ENCODE results near the gene NCMAP. TPM values are rescaled to one million over a fixed set of nuclear protein-coding genes. Genes with fewer than 3 reads are reported as not detected.

The NCMAP gene
- total and polyA plus RNA-seq, 2 of the 4 experiments (the other 2 are of a cell fraction): not detected

DNA sequence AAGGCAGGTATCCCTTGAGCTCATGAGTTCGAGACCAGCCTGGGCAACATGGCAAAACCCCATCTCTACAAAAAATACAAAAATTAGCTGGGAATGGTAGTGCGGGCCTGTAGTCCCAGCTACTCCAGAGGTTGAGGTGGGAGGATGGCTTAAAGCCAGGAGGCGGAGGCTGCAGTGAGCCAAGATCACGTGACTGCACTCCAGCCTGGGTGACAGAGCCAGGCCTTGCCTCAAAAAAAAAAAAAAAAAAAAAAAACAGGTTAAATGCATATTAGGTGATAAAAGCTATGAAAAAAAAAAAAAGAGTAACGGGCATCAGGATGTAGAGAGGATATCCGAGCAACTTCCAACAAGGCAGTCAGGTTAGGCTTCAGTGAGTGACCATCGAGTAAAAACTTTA, 84.4 kb downstream of the NCMAP start:
- Histone ChIP-seq H4K5ac (ENCODE audit: low read depth, low read length) (no peak overlapping the region), H2AK9ac (replicated peaks; ENCODE audit: low read depth, low read length, poor library complexity) (no peak overlapping the region), H3K56ac (ENCODE audit: extremely low read depth, insufficient read depth, low read length) (no peak overlapping the region), H2BK120ac (ENCODE audit: low read depth, low read length) (no peak overlapping the region), H2AFZ (replicated peaks; ENCODE audit: low read length, poor library complexity) (no peak overlapping the region), H3K79me1 (ENCODE audit: low read depth in 1 of 2, low read length in 2 of 2) (peaks cover 5 to 14% of the 10 kb centered on the region in 2 experiments; a peak in 3 of 4 replicates), H3K9ac (ENCODE audit: low read depth, low read length) (no peak overlapping the region), H2BK15ac (ENCODE audit: low read depth, low read length) (no peak overlapping the region), H3K23ac (ENCODE audit: low read depth, low read length) (no peak overlapping the region), H2BK5ac (ENCODE audit: low read depth, low read length, poor library complexity, severe bottlenecking) (no peak overlapping the region), H3K36me3 (ENCODE audit: control insufficient read depth, insufficient read depth, low read length) (no peaks in the 10 kb centered on the region), H3K18ac (ENCODE audit: low read depth, low read length) (no peak overlapping the region), H3K9me1 (ENCODE audit: insufficient read depth, low read length) (peaks cover 6% of the 10 kb centered on the region), H3K4ac (ENCODE audit: low read depth, low read length) (no peak overlapping the region), H2AK5ac (ENCODE audit: low read depth, low read length) (no peak overlapping the region), H3K4me2 (ENCODE audit: low read depth, low read length) (no peak overlapping the region), H3K4me3 (ENCODE audit: insufficient read depth, low read depth, low read length) (no peak overlapping the region), H4K8ac (ENCODE audit: low read depth in 2 of 2, low read length in 2 of 2) (no peak overlapping the region), H4K91ac (ENCODE audit: insufficient read depth, low read depth, low read length) (no peak overlapping the region), H3K9me3 (ENCODE audit: control insufficient read depth, insufficient read depth, low read length) (no peaks in the 10 kb centered on the region), H3K14ac (replicated peaks; ENCODE audit: low read depth, low read length) (no peak overlapping the region), H4K20me1 (ENCODE audit: insufficient read depth, low read length) (peaks cover 21% of the 10 kb centered on the region), H2BK20ac (ENCODE audit: low read depth, low read length) (no peak overlapping the region), H3K4me1 (ENCODE audit: control insufficient read depth, insufficient read depth, low read length) (peaks cover 6% of the 10 kb centered on the region), H3K27ac (ENCODE audit: insufficient read depth, low read length) (no peak overlapping the region), H3K27me3 (ENCODE audit: control insufficient read depth, insufficient read depth, low read length) (peaks cover 10% of the 10 kb centered on the region)
- dilution Hi-C loops (cut with HindIII; ENCODE audit: low sequenced_read_pairs, unreplicated experiment): no loop called here
- ATAC-seq (ENCODE audit: low read depth): no peak
- intact Hi-C loops (cut with micrococcal nuclease): loop anchor here (5.0 to 10.0 kb wide), 2 partner anchors 197 to 585 kb away; no protein-coding TSS in a partner anchor
- no peak for DNase-seq
- CTCF ChIA-PET: interaction anchor here (0.6 kb wide), 1 partner anchor 346 kb away, joined by 3 read pairs; no protein-coding TSS in a partner anchor
- POLR2A ChIA-PET (ENCODE audit: unreplicated experiment): interaction anchor here (0.7 kb wide), 1 partner anchor 109 kb away, joined by 3 read pairs; no protein-coding TSS in a partner anchor
- WGBS, 2 experiments (ENCODE audit: extremely low coverage in 2 of 2, insufficient read length in 1 of 2): 100% methylated on average over 1 of the region's 7 CpGs; no CpG with 5 or more reads in 1 of the 2 experiments
- TF ChIP-seq CEBPB (IDR thresholded peaks at IDR 0.05; ENCODE audit: low read depth, low read length): no peak
- no peak for TF ChIP-seq RFX5 (IDR thresholded peaks at IDR 0.05; ENCODE audit: low read depth, low read length)
- TF ChIP-seq, protein P1, sequence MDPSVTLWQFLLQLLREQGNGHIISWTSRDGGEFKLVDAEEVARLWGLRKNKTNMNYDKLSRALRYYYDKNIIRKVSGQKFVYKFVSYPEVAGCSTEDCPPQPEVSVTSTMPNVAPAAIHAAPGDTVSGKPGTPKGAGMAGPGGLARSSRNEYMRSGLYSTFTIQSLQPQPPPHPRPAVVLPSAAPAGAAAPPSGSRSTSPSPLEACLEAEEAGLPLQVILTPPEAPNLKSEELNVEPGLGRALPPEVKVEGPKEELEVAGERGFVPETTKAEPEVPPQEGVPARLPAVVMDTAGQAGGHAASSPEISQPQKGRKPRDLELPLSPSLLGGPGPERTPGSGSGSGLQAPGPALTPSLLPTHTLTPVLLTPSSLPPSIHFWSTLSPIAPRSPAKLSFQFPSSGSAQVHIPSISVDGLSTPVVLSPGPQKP (IDR thresholded peaks at IDR 0.05; ENCODE audit: borderline replicate concordance, low read depth, low read length): no peak
- TF ChIP-seq RAD21 (IDR thresholded peaks at IDR 0.05; ENCODE audit: low read length): no peak
- TF ChIP-seq SMC3 (IDR thresholded peaks at IDR 0.05; ENCODE audit: low read depth, low read length): no peak
- no peak for TF ChIP-seq POLR2A (IDR thresholded peaks at IDR 0.05; ENCODE audit: low read depth, low read length)
- no peak for TF ChIP-seq MAFK (IDR thresholded peaks at IDR 0.05; ENCODE audit: low read depth, low read length)
- TF ChIP-seq MAZ (IDR thresholded peaks at IDR 0.05; ENCODE audit: borderline replicate concordance, low read depth, low read length): no peak
- TF ChIP-seq CHD1 (IDR thresholded peaks at IDR 0.05; ENCODE audit: low read depth, low read length): no peak
- TF ChIP-seq MXI1 (IDR thresholded peaks at IDR 0.05; ENCODE audit: borderline replicate concordance, low read depth, low read length): no peak
- TF ChIP-seq, protein P2, sequence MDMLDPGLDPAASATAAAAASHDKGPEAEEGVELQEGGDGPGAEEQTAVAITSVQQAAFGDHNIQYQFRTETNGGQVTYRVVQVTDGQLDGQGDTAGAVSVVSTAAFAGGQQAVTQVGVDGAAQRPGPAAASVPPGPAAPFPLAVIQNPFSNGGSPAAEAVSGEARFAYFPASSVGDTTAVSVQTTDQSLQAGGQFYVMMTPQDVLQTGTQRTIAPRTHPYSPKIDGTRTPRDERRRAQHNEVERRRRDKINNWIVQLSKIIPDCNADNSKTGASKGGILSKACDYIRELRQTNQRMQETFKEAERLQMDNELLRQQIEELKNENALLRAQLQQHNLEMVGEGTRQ (IDR thresholded peaks at IDR 0.05; ENCODE audit: low read depth, low read length): no peak; the same call in 1 of the 2 replicates
- TF ChIP-seq RCOR1 (IDR thresholded peaks at IDR 0.05; ENCODE audit: insufficient replicate concordance, low read length): no peak
- no peak for TF ChIP-seq BHLHE40 (IDR thresholded peaks at IDR 0.05; ENCODE audit: low read depth, low read length)
- TF ChIP-seq, protein P3, sequence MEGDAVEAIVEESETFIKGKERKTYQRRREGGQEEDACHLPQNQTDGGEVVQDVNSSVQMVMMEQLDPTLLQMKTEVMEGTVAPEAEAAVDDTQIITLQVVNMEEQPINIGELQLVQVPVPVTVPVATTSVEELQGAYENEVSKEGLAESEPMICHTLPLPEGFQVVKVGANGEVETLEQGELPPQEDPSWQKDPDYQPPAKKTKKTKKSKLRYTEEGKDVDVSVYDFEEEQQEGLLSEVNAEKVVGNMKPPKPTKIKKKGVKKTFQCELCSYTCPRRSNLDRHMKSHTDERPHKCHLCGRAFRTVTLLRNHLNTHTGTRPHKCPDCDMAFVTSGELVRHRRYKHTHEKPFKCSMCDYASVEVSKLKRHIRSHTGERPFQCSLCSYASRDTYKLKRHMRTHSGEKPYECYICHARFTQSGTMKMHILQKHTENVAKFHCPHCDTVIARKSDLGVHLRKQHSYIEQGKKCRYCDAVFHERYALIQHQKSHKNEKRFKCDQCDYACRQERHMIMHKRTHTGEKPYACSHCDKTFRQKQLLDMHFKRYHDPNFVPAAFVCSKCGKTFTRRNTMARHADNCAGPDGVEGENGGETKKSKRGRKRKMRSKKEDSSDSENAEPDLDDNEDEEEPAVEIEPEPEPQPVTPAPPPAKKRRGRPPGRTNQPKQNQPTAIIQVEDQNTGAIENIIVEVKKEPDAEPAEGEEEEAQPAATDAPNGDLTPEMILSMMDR (conservative IDR thresholded peaks at IDR 0.05; ENCODE audit: low read depth, low read length): no peak
- TF ChIP-seq NFE2L2 (IDR thresholded peaks at IDR 0.05; ENCODE audit: low read depth, low read length): no peak
- no peak for TF ChIP-seq FOS (IDR thresholded peaks at IDR 0.05; ENCODE audit: low read depth, low read length)
- no TSS peak for BruUV-seq (replicated peaks)
- in situ Hi-C loops (cut with MboI; ENCODE audit: low sequenced_read_pairs): no loop called here
